B cell (primary cell): Measurements from ENCODE around the gene HMHB1.

Experiments
- EZH2 ChIP-seq: IDR thresholded peaks from 2 replicates; pipeline ENCODE4 v1.6.1; 2012; ENCODE audit warnings: borderline replicate concordance, low read depth, mild to moderate bottlenecking, moderate library complexity, low read length; ENCODE audit not compliant: insufficient read depth, poor library complexity, severe bottlenecking
- TF ChIP-seq, protein P1 (sequence below): fragments of 200-600 bp; IDR thresholded peaks from one replicate; pipeline ENCODE4 v1.8.0; 2022; ENCODE audit warnings: antibody characterized with exemption, mild to moderate bottlenecking

DNA sequence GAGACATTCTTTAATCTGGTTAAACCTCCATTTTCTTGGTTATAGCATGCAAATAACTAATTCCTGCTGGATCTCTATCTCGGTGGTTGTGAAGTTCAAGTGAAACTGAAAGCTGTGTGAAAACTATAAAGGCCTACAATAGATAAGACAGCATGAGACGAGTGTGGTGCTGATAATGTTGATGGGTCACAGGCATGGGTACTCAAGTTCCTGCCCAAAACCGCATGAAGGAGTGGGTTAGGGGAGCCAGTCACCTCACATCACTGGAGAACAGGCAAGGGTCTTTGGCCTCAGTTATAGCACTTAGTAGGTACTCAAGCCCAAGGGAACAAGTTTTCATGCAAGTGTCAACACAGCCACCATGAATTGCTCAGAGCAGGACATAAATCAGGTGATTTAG, 16.7 kb downstream of the HMHB1 start:
- TF ChIP-seq, protein P1, sequence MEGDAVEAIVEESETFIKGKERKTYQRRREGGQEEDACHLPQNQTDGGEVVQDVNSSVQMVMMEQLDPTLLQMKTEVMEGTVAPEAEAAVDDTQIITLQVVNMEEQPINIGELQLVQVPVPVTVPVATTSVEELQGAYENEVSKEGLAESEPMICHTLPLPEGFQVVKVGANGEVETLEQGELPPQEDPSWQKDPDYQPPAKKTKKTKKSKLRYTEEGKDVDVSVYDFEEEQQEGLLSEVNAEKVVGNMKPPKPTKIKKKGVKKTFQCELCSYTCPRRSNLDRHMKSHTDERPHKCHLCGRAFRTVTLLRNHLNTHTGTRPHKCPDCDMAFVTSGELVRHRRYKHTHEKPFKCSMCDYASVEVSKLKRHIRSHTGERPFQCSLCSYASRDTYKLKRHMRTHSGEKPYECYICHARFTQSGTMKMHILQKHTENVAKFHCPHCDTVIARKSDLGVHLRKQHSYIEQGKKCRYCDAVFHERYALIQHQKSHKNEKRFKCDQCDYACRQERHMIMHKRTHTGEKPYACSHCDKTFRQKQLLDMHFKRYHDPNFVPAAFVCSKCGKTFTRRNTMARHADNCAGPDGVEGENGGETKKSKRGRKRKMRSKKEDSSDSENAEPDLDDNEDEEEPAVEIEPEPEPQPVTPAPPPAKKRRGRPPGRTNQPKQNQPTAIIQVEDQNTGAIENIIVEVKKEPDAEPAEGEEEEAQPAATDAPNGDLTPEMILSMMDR = no peak
- TF ChIP-seq EZH2 = no peak
